GM23248 (cell line): Measurements from ENCODE around the gene TCF7L2.

Experiments
- EZH2 ChIP-seq: fragments of 200-600 bp; sonication (generic); IDR thresholded peaks from 2 replicates; pipeline ENCODE4 v1.6.1; 2018; ENCODE audit warnings: antibody characterized with exemption, mild to moderate bottlenecking; ENCODE audit not compliant: insufficient read depth, poor library complexity, severe bottlenecking
- EZH2phosphoT487 ChIP-seq: fragments of 200-600 bp; sonication (generic); IDR thresholded peaks from 2 replicates; pipeline ENCODE4 v1.6.1; 2018; ENCODE audit warnings: antibody characterized with exemption, moderate library complexity, mild to moderate bottlenecking, low read depth; ENCODE audit not compliant: insufficient read depth

DNA sequence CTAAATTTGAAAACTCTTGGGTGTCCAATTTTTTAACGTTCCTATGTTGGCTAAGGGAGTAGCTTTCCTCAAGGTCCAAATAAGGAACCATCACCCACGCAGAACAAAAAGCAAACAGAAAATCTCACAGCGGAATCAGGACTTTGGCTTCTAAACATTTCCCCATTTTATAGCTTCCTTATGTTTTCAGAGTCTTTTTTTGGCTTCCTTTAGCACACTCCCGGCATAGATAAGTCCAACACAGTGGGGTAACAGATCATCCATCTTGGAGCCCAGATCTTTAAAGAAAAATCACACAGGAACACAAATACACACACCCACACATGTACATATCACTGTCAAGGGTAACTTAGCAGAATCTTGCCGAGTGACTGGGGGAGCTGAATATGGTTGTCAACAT is 4.2 kb upstream of the TCF7L2 start:
- TF ChIP-seq EZH2phosphoT487 (no peak), EZH2 (no peak)
